Breast epithelium (tissue), 4 donors: Measurements from ENCODE around the gene PLEKHA6. TPM values are rescaled to one million over a fixed set of nuclear protein-coding genes. Genes with fewer than 3 reads are reported as not detected.

ENCODE experiments used
- DNase-seq, 2 donors: peaks; one replicate each; pipeline ENCODE4 v3.0.0-alpha.2; 2019; ENCODE audit warnings: low spot score in 2 of 2
- H3K27ac ChIP-seq, 2 donors: fragments of 200-600 bp; sonication (generic) in 1 of 2; one replicate each; pipeline ENCODE4 v1.5.1; 2016 to 2019; ENCODE audit warnings: mild to moderate bottlenecking in 1 of 2
- H3K27me3 ChIP-seq, 2 donors: fragments of 200-600 bp; sonication (generic) in 1 of 2; one replicate each; pipeline versions ENCODE4 v1.5.1 to v1.6.0; 2017 to 2019; ENCODE audit warnings: control low read depth in 1 of 2, mild to moderate bottlenecking in 1 of 2
- H3K36me3 ChIP-seq: fragments of 200-600 bp; one replicate; pipeline ENCODE4 v1.5.1; 2019
- H3K4me1 ChIP-seq, 2 donors: fragments of 200-600 bp; sonication (generic); one replicate each; pipeline ENCODE4 v1.5.1; 2016 to 2019; ENCODE audit warnings: control low read depth in 1 of 2
- H3K4me3 ChIP-seq, 3 donors: fragments of 200-600 bp; sonication (generic); 1 replicate in 2 of 3; 2 replicates in 1 of 3; pipeline ENCODE4 v1.5.1; 2016 to 2019; ENCODE audit warnings: mild to moderate bottlenecking in 3 of 3, moderate library complexity in 2 of 3
- H3K9me3 ChIP-seq, 2 donors: fragments of 200-600 bp; sonication (generic) in 1 of 2; one replicate each; pipeline ENCODE4 v1.5.1; 2016 to 2019; ENCODE audit warnings: control low read depth in 1 of 2
- CTCF ChIP-seq, 3 donors: fragments of 450-650 bp; IDR thresholded peaks; one replicate each; pipeline ENCODE4 v1.5.1; 2016 to 2017; ENCODE audit warnings: antibody characterized with exemption in 3 of 3, mild to moderate bottlenecking in 3 of 3, moderate library complexity in 3 of 3
- POLR2A ChIP-seq: fragments of 450-650 bp; IDR thresholded peaks from one replicate; pipeline ENCODE4 v1.6.1; 2016; ENCODE audit warnings: antibody characterized with exemption, mild to moderate bottlenecking, moderate library complexity
- POLR2AphosphoS5 ChIP-seq, 3 donors: sonication (generic); formaldehyde crosslinking; IDR thresholded peaks; one replicate each; pipeline ENCODE4 v1.6.1; 2017; ENCODE audit warnings: antibody characterized with exemption in 3 of 3
- intact Hi-C: fragments of 100-400 bp; cut with DNase I; formaldehyde crosslinking; loops from one replicate; pipeline ENCODE4 v1.15.1; 2023; ENCODE audit warnings: low total_unique reads
- total RNA-seq, 3 donors: library from RNA; depleted of rRNA; stranded (reverse); fragments of >200 nt; gene quantifications; one replicate each; pipeline ENCODE4 v1.1.0, GENCODE V29; 2016

The PLEKHA6 gene, protein sequence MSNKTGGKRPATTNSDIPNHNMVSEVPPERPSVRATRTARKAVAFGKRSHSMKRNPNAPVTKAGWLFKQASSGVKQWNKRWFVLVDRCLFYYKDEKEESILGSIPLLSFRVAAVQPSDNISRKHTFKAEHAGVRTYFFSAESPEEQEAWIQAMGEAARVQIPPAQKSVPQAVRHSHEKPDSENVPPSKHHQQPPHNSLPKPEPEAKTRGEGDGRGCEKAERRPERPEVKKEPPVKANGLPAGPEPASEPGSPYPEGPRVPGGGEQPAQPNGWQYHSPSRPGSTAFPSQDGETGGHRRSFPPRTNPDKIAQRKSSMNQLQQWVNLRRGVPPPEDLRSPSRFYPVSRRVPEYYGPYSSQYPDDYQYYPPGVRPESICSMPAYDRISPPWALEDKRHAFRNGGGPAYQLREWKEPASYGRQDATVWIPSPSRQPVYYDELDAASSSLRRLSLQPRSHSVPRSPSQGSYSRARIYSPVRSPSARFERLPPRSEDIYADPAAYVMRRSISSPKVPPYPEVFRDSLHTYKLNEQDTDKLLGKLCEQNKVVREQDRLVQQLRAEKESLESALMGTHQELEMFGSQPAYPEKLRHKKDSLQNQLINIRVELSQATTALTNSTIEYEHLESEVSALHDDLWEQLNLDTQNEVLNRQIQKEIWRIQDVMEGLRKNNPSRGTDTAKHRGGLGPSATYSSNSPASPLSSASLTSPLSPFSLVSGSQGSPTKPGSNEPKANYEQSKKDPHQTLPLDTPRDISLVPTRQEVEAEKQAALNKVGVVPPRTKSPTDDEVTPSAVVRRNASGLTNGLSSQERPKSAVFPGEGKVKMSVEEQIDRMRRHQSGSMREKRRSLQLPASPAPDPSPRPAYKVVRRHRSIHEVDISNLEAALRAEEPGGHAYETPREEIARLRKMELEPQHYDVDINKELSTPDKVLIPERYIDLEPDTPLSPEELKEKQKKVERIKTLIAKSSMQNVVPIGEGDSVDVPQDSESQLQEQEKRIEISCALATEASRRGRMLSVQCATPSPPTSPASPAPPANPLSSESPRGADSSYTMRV
- 10 to 100 TPM in 2 of 3 donors, 1 to 10 TPM in 1; 1.4 to 34.0 (median 17.7) TPM for total RNA-seq

GRCh38 chr1:204359474-204360255, at the start of gene PLEKHA6:
TSS of gene PLEKHA6 (minus strand) at chr1:204359929. CDS start at chr1:204273727, 86,202 bp downstream.
- no peak within 1 kb of the TSS for H3K4me3 ChIP-seq
- TF ChIP-seq CTCF (IDR thresholded peaks at IDR 0.05): no peak
- TF ChIP-seq POLR2A: no peak
- no peak for TF ChIP-seq POLR2AphosphoS5 (IDR thresholded peaks at IDR 0.05)
- DNase-seq: no peak
- intact Hi-C loops: loop anchor here (10.0 kb wide), 2 partner anchors 195 to 495 kb away; partner anchors contain the start of genes REN and SNRPE
- no peaks in the 10 kb centered on the region for H3K9me3 ChIP-seq
- H3K27me3 ChIP-seq: no peaks in the 10 kb centered on the region
- no peak within 1 kb of the TSS for H3K27ac ChIP-seq
- peaks cover 0 to 6% of the 10 kb centered on the region in 2 donors for H3K4me1 ChIP-seq
- H3K36me3 ChIP-seq: no peaks in the 10 kb centered on the region

DNA sequence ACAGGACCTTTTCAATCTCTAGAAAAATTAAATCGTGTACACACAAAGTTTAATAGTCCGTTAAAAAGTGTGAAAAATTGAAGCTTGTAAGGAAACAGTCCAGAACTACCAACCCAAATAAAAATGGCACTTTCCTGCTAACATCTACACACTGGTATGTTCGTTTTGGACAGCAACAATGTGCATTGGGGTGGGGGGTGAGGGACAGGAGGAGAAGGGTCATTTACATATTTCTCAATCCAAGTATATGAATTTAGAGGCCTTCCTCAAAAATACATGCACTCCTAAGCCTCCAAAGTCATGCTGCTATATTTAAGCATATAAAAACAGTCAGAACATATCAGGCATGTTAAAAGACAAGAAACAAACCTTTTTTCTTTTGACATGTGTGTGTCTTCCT, 49.4 kb upstream of the PLEKHA6 start:
- Histone ChIP-seq H3K4me1 (no peaks in the 10 kb centered on the region), H3K9me3 (no peaks in the 10 kb centered on the region), H3K27me3 (no peaks in the 10 kb centered on the region), H3K36me3 (no peaks in the 10 kb centered on the region), H3K4me3 (peak overlapping the region; percentile 95 to 99 (median 95)), H3K27ac (peak overlapping the region; percentile 99 to 100)
- no peak for DNase-seq
- intact Hi-C loops: no loop called here
- TF ChIP-seq POLR2AphosphoS5 (IDR thresholded peaks at IDR 0.05) (no peak), CTCF (IDR thresholded peaks at IDR 0.05) (no peak), POLR2A (no peak)

GRCh38 chr1:204408602-204409001, 48.9 kb upstream of the PLEKHA6 start:
- peak overlapping the region; percentile 95 to 99 (median 95) for H3K4me3 ChIP-seq
- peaks cover 5% of the 10 kb centered on the region for H3K36me3 ChIP-seq
- intact Hi-C loops: no loop called here
- DNase-seq: no peak
- no peaks in the 10 kb centered on the region for H3K4me1 ChIP-seq
- no peaks in the 10 kb centered on the region for H3K9me3 ChIP-seq
- TF ChIP-seq POLR2AphosphoS5 (IDR thresholded peaks at IDR 0.05) (no peak), POLR2A (no peak), CTCF (IDR thresholded peaks at IDR 0.05) (no peak)
- H3K27me3 ChIP-seq: no peaks in the 10 kb centered on the region
- H3K27ac ChIP-seq: peak overlapping the region in 1 of 2 donors; percentile 100

GRCh38 chr1:204408074-204408507, 48.4 kb upstream of the PLEKHA6 start:
- H3K4me1 ChIP-seq: no peaks in the 10 kb centered on the region
- DNase-seq: peak; percentile 76 to 88

More at GRCh38 chr1:204408074-204408507, 48.4 kb upstream of the PLEKHA6 start:
- TF ChIP-seq POLR2A (no peak), CTCF (IDR thresholded peaks at IDR 0.05) (no peak), POLR2AphosphoS5 (IDR thresholded peaks at IDR 0.05) (peak in 1 of 3 donors; percentile 30)
- Histone ChIP-seq H3K4me3 (peak overlapping the region; percentile 95 to 99 (median 95)), H3K27me3 (no peaks in the 10 kb centered on the region), H3K9me3 (no peaks in the 10 kb centered on the region), H3K27ac (peak overlapping the region; percentile 23 to 100), H3K36me3 (peaks cover 7% of the 10 kb centered on the region)
- intact Hi-C loops: no loop called here
